Gastroesophageal sphincter (tissue), 4 donors: ENCODE data around the gene CSRNP3. TPM values are rescaled to one million over a fixed set of nuclear protein-coding genes. Genes with fewer than 3 reads are reported as not detected.

Experiments
- ATAC-seq: fragments of 150-250 bp; one replicate; pipeline ENCODE4 v1.9.1; 2016; ENCODE audit warnings: mild to moderate bottlenecking, moderate library complexity
- H3K27ac ChIP-seq, 4 donors: fragments of 200-600 bp; sonication (generic) in 3 of 4; 1 replicate in 3 of 4; 2 replicates in 1 of 4; pipeline ENCODE4 v1.5.1; 2016 to 2019
- H3K27me3 ChIP-seq: fragments of 200-600 bp; sonication (generic); one replicate; pipeline ENCODE4 v1.5.1; 2019
- H3K36me3 ChIP-seq, 2 donors: fragments of 200-600 bp; sonication (generic); one replicate each; pipeline ENCODE4 v1.5.1; 2019; ENCODE audit warnings: control low read depth in 1 of 2
- H3K4me1 ChIP-seq, 3 donors: fragments of 200-600 bp; sonication (generic); 1 replicate in 2 of 3; 2 replicates in 1 of 3; pipeline ENCODE4 v1.5.1; 2016 to 2019; ENCODE audit warnings: control low read depth in 2 of 3
- H3K4me3 ChIP-seq, 2 donors: fragments of 200-600 bp; sonication (generic); one replicate each; pipeline ENCODE4 v1.5.1; 2019; ENCODE audit warnings: mild to moderate bottlenecking in 1 of 2, moderate library complexity in 1 of 2
- H3K9me3 ChIP-seq, 3 donors: fragments of 200-600 bp; sonication (generic); one replicate each; pipeline ENCODE4 v1.5.1; 2017 to 2019; ENCODE audit warnings: control low read depth in 2 of 3
- CTCF ChIP-seq, 4 experiments: fragments of 200-600 bp in 2 of 4; fragments of 450-650 bp in 2 of 4; sonication (generic) in 1 of 4; IDR thresholded peaks; one replicate each; pipeline ENCODE4 v1.5.1; 2017 to 2019; ENCODE audit warnings: antibody characterized with exemption in 4 of 4, mild to moderate bottlenecking in 2 of 4, moderate library complexity in 2 of 4
- EP300 ChIP-seq: sonication (generic); formaldehyde crosslinking; IDR thresholded peaks from one replicate; pipeline ENCODE4 v1.6.1; 2017; ENCODE audit warnings: antibody characterized with exemption, mild to moderate bottlenecking
- POLR2A ChIP-seq, 2 donors: fragments of 450-650 bp; IDR thresholded peaks; one replicate each; pipeline ENCODE4 v1.6.1; 2017; ENCODE audit warnings: antibody characterized with exemption in 2 of 2, mild to moderate bottlenecking in 2 of 2, moderate library complexity in 1 of 2
- POLR2AphosphoS5 ChIP-seq: sonication (generic); formaldehyde crosslinking; IDR thresholded peaks from one replicate; pipeline ENCODE4 v1.6.1; 2017; ENCODE audit warnings: antibody characterized with exemption
- WGBS, 2 donors: methylation state at CpG; one replicate each; pipeline ENCODE4 v1.1.5; 2018; ENCODE audit warnings: low coverage in 1 of 2; 5-methylcytosine and 5-hydroxymethylcytosine counted together
- total RNA-seq, 4 donors: library from RNA; depleted of rRNA; stranded (reverse); fragments of >200 nt; gene quantifications; one replicate each; pipeline ENCODE4 v1.1.0, GENCODE V29; 2016

Gene CSRNP3
- total RNA-seq, 4 donors from 2014 or later: 0.81 to 5.4 (median 3.1) TPM

GRCh38 chr2:165610591-165611029 lies 141.1 kb downstream of the CSRNP3 start:
- H3K27ac ChIP-seq: no peak overlapping the region

GRCh38 chr2:165617741-165618481 lies 148.4 kb downstream of the CSRNP3 start:
- Histone ChIP-seq H3K27me3 (no peaks in the 10 kb centered on the region), H3K36me3 (no peaks in the 10 kb centered on the region), H3K4me3 (no peak overlapping the region), H3K9me3 (no peaks in the 10 kb centered on the region), H3K27ac (no peak overlapping the region), H3K4me1 (no peaks in the 10 kb centered on the region)
- TF ChIP-seq EP300: no peak
- TF ChIP-seq POLR2AphosphoS5: no peak
- no peak for TF ChIP-seq POLR2A (IDR thresholded peaks at IDR 0.05)
- TF ChIP-seq CTCF (IDR thresholded peaks at IDR 0.05): no peak
- 97 to 100% methylated on average over 2 of the region's 4 CpGs for WGBS, 2 donors
- no peak for ATAC-seq

More at GRCh38 chr2:165610591-165611029, 141.1 kb downstream of the CSRNP3 start:
- no peaks in the 10 kb centered on the region for H3K4me1 ChIP-seq
- H3K4me3 ChIP-seq: no peak overlapping the region
- no peaks in the 10 kb centered on the region for H3K27me3 ChIP-seq
- no peak for ATAC-seq
- 42% methylated on average over 3 to 5 of the region's 6 CpGs for WGBS, 2 donors
- no peaks in the 10 kb centered on the region for H3K36me3 ChIP-seq
- TF ChIP-seq EP300: no peak
- no peak for TF ChIP-seq POLR2A (IDR thresholded peaks at IDR 0.05)
- no peak for TF ChIP-seq CTCF (IDR thresholded peaks at IDR 0.05)
- no peak for TF ChIP-seq POLR2AphosphoS5
- H3K9me3 ChIP-seq: no peaks in the 10 kb centered on the region

DNA sequence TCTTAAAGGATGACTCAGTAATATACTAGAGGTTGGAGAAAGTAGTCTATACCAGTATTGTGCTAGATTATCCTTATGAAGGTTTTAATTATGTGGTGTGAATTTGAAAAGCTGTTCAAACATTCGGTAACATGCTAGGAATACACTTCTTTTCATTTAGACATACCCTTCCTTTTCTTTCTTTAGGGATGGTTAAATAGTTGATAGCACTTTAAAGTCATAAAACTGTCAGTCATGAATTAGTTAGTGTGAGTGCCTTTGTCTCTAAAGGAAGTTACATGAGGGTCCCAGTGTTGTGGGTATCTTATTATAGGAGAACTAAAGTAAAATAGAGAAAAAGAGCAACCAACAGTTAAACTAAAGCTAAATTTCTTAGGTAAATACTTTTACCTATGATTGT lies 149.3 kb downstream of the CSRNP3 start:
- no peak for ATAC-seq
- Histone ChIP-seq H3K4me3 (no peak overlapping the region), H3K36me3 (no peaks in the 10 kb centered on the region), H3K9me3 (no peaks in the 10 kb centered on the region), H3K27ac (no peak overlapping the region), H3K27me3 (no peaks in the 10 kb centered on the region), H3K4me1 (no peaks in the 10 kb centered on the region)
- TF ChIP-seq POLR2AphosphoS5 (no peak), CTCF (IDR thresholded peaks at IDR 0.05) (no peak), POLR2A (IDR thresholded peaks at IDR 0.05) (no peak), EP300 (no peak)
- WGBS, 2 donors: 86 to 100% methylated on average over 1 of the region's 1 CpG

GRCh38 chr2:165621086-165621560 lies 151.6 kb downstream of the CSRNP3 start:
- Histone ChIP-seq H3K4me1 (no peaks in the 10 kb centered on the region), H3K36me3 (no peaks in the 10 kb centered on the region), H3K27ac (no peak overlapping the region), H3K27me3 (no peaks in the 10 kb centered on the region), H3K4me3 (no peak overlapping the region), H3K9me3 (no peaks in the 10 kb centered on the region)
- TF ChIP-seq EP300: no peak
- TF ChIP-seq POLR2AphosphoS5: no peak
- TF ChIP-seq CTCF (IDR thresholded peaks at IDR 0.05): no peak
- TF ChIP-seq POLR2A (IDR thresholded peaks at IDR 0.05): no peak
- 28 to 52% methylated on average over 4 of the region's 5 CpGs for WGBS, 2 donors
- ATAC-seq: no peak

GRCh38 chr2:165623161-165623560 lies 153.7 kb downstream of the CSRNP3 start:
- TF ChIP-seq CTCF (IDR thresholded peaks at IDR 0.05): no peak
- TF ChIP-seq POLR2AphosphoS5: no peak
- TF ChIP-seq POLR2A (IDR thresholded peaks at IDR 0.05): no peak
- no peak for TF ChIP-seq EP300
- peaks cover 0 to 8% of the 10 kb centered on the region in 2 donors for H3K36me3 ChIP-seq
- WGBS, 2 donors: 90 to 99% methylated on average over 7 to 10 of the region's 10 CpGs
- H3K4me1 ChIP-seq: no peaks in the 10 kb centered on the region
- no peak overlapping the region for H3K27ac ChIP-seq
- ATAC-seq: no peak
- H3K9me3 ChIP-seq: no peaks in the 10 kb centered on the region
- no peak overlapping the region for H3K4me3 ChIP-seq
- no peaks in the 10 kb centered on the region for H3K27me3 ChIP-seq
